ENCODE results near the gene EPB41L4B. TPM values are rescaled to one million over a fixed set of nuclear protein-coding genes. Genes with fewer than 3 reads are reported as not detected.

EPB41L4B gene
- polyA plus RNA-seq, 2 donors = 0.62 to 1.3 TPM

DNA sequence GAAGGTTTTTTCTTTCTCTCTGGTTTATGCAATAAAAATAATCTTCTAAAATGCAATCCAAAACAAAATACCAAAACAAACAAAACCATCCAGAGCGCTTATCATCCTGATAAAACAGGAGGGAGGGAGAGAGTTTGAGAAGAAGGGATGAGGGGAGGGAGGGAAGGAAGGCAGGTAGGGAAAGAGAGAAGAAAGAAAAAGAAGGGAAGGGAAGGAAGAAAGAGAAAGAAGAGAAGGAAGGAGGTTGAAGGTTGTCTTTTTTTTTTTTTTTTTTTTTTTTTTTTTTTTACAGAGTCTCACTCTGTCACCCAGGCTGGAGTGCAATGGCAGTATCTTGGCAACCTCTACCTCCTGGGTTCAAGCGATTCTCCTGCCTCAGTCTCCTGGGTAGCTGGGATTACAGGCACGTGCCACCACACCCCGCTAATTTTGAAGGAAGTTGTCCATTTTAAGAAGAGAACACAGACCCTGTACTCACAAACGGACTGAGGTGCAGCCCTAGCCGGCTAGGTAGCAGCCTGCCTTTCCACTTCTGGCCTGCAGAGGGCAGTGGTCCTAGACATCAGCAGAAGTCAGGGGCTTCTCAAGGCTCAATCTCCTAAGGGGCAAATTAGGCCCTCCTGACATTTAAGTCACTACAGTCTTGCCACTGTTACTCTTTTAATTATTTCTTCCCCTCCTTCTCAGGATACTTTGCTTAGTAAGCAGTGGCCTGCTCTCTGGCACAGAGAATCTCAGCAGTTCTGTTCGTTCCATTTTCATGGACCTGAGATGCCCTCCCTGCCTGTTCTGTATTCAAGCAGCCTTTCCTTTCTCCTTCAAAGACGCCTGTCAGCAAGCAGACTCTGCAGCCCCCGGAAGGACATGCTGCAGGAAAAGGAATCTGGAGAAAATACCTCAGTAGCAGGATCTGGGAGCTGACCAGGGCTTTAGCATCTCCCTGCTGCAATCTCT lies 76.4 kb downstream of the EPB41L4B start:
- WGBS, 2 donors = 27 to 29% methylated on average over 9 of the region's 9 CpGs
- H3K36me3 ChIP-seq (ENCODE audit: control insufficient read depth in 2 of 2, insufficient read depth in 2 of 2, low read length in 1 of 2) = no peaks in the 10 kb centered on the region
- H3K27ac ChIP-seq (ENCODE audit: low read depth in 2 of 2, low read length in 1 of 2) = no peak overlapping the region
- H3K9me3 ChIP-seq (ENCODE audit: control insufficient read depth in 2 of 2, insufficient read depth in 1 of 2, low read depth in 1 of 2, low read length in 1 of 2) = peaks cover 0 to 3% of the 10 kb centered on the region in 2 donors
- H3K4me3 ChIP-seq (ENCODE audit: low read depth in 1 of 2, low read length in 2 of 2) = no peak overlapping the region
- no peaks in the 10 kb centered on the region for H3K4me1 ChIP-seq (ENCODE audit: control insufficient read depth in 2 of 2, insufficient read depth in 2 of 2, low read length in 1 of 2)
- H3K27me3 ChIP-seq (ENCODE audit: control insufficient read depth in 1 of 2, insufficient read depth in 2 of 2, low read length in 2 of 2) = no peaks in the 10 kb centered on the region

DNA sequence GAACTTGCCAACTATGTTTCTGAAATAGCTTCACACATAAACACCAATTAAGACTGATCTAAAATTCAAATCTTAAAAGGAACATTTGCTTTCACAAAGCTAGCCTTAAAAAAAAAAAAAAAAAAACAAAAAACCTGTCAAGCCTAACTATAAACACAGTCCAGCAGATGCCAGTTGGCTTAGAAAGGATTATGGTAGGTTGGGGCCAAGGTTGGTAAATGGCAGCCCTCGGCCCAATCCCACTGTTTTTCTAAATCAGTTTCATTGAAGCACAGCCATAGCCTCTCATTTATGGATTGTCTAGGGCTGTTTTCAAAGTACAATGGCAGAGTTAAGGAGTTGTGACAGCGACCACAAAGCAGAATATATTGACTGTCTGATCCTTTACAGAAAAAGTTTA lies 78.1 kb downstream of the EPB41L4B start:
- Histone ChIP-seq H3K9me3 (ENCODE audit: control insufficient read depth in 2 of 2, insufficient read depth in 1 of 2, low read depth in 1 of 2, low read length in 1 of 2) (peaks cover 0 to 3% of the 10 kb centered on the region in 2 donors), H3K36me3 (ENCODE audit: control insufficient read depth in 2 of 2, insufficient read depth in 2 of 2, low read length in 1 of 2) (no peaks in the 10 kb centered on the region), H3K27me3 (ENCODE audit: control insufficient read depth in 1 of 2, insufficient read depth in 2 of 2, low read length in 2 of 2) (no peaks in the 10 kb centered on the region), H3K4me1 (ENCODE audit: control insufficient read depth in 2 of 2, insufficient read depth in 2 of 2, low read length in 1 of 2) (no peaks in the 10 kb centered on the region), H3K4me3 (ENCODE audit: low read depth in 1 of 2, low read length in 2 of 2) (no peak overlapping the region), H3K27ac (ENCODE audit: low read depth in 2 of 2, low read length in 1 of 2) (no peak overlapping the region)
- WGBS, 2 donors = 82 to 87% methylated on average over 2 of the region's 2 CpGs

DNA sequence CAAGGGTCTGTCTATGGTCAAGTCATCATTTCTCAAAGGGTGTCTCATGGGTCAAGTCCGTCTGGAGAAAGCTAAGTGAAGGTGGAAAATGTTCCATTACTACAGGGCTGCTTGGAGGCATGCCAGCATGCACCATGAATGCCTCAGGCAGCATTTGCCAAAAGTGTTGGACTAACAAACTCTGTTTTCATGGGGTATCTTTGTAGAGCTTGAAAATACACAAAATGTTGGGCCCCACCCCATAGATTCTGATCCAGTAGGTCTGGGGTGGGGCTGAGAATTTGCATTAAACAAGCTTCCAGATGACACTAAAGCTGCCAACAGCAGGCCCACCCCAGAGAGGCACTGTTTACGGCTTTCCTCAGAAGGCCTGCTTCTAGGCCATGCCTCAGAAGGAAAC lies 78.8 kb downstream of the EPB41L4B start:
- WGBS, 2 donors = 66 to 68% methylated on average over 2 of the region's 2 CpGs
- Histone ChIP-seq H3K9me3 (ENCODE audit: control insufficient read depth in 2 of 2, insufficient read depth in 1 of 2, low read depth in 1 of 2, low read length in 1 of 2) (peaks cover 0 to 3% of the 10 kb centered on the region in 2 donors), H3K4me1 (ENCODE audit: control insufficient read depth in 2 of 2, insufficient read depth in 2 of 2, low read length in 1 of 2) (no peaks in the 10 kb centered on the region), H3K36me3 (ENCODE audit: control insufficient read depth in 2 of 2, insufficient read depth in 2 of 2, low read length in 1 of 2) (no peaks in the 10 kb centered on the region), H3K4me3 (ENCODE audit: low read depth in 1 of 2, low read length in 2 of 2) (no peak overlapping the region), H3K27ac (ENCODE audit: low read depth in 2 of 2, low read length in 1 of 2) (no peak overlapping the region), H3K27me3 (ENCODE audit: control insufficient read depth in 1 of 2, insufficient read depth in 2 of 2, low read length in 2 of 2) (no peaks in the 10 kb centered on the region)

DNA sequence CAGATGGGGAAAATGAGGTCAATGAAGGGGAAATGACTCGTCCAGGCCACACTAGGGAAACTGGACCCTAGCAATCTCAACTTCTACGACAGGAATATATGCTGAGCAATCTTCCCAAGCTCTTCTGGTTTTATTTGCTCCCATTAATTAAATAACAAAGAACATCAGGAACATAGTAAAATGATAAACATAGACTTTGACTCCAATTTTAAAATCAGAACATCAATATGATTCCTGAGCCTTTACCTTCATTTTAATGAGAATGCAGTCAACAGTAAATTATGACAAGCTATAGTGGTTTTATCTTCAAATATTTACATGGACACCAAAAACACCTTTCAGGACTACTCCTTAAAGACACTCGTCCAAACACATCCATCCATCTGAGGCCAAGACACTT lies 79.7 kb downstream of the EPB41L4B start:
- no peaks in the 10 kb centered on the region for H3K4me1 ChIP-seq (ENCODE audit: control insufficient read depth in 2 of 2, insufficient read depth in 2 of 2, low read length in 1 of 2)
- H3K27ac ChIP-seq (ENCODE audit: low read depth in 2 of 2, low read length in 1 of 2) = no peak overlapping the region
- H3K9me3 ChIP-seq (ENCODE audit: control insufficient read depth in 2 of 2, insufficient read depth in 1 of 2, low read depth in 1 of 2, low read length in 1 of 2) = peaks cover 0 to 3% of the 10 kb centered on the region in 2 donors
- H3K27me3 ChIP-seq (ENCODE audit: control insufficient read depth in 1 of 2, insufficient read depth in 2 of 2, low read length in 2 of 2) = no peaks in the 10 kb centered on the region
- no peaks in the 10 kb centered on the region for H3K36me3 ChIP-seq (ENCODE audit: control insufficient read depth in 2 of 2, insufficient read depth in 2 of 2, low read length in 1 of 2)
- 79 to 86% methylated on average over 3 of the region's 3 CpGs for WGBS, 2 donors
- no peak overlapping the region for H3K4me3 ChIP-seq (ENCODE audit: low read depth in 1 of 2, low read length in 2 of 2)

DNA sequence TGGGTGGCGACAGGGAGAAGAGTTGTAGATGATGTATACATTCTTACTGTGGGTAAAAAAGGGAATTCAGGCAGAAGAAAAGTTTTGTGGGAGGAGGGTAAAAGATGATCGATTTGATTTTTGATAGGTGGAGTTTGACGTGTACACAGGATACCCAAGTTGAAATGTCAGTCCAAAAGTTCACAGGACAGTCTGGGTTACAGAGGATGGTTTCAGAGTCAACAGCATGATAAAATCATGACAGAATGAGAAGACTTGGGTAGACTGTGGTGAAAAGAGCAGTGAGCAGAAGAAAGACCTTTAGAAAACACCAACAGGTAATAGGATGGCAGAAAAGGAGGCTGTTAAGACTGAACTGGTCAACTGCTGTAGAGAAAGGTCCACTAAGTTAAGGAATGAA lies 81.6 kb downstream of the EPB41L4B start:
- H3K9me3 ChIP-seq (ENCODE audit: control insufficient read depth in 2 of 2, insufficient read depth in 1 of 2, low read depth in 1 of 2, low read length in 1 of 2) = peaks cover 0 to 3% of the 10 kb centered on the region in 2 donors
- no peaks in the 10 kb centered on the region for H3K4me1 ChIP-seq (ENCODE audit: control insufficient read depth in 2 of 2, insufficient read depth in 2 of 2, low read length in 1 of 2)
- H3K36me3 ChIP-seq (ENCODE audit: control insufficient read depth in 2 of 2, insufficient read depth in 2 of 2, low read length in 1 of 2) = no peaks in the 10 kb centered on the region
- H3K27ac ChIP-seq (ENCODE audit: low read depth in 2 of 2, low read length in 1 of 2) = no peak overlapping the region
- H3K27me3 ChIP-seq (ENCODE audit: control insufficient read depth in 1 of 2, insufficient read depth in 2 of 2, low read length in 2 of 2) = no peaks in the 10 kb centered on the region
- WGBS, 2 donors = 95 to 96% methylated on average over 3 of the region's 3 CpGs
- H3K4me3 ChIP-seq (ENCODE audit: low read depth in 1 of 2, low read length in 2 of 2) = no peak overlapping the region

DNA sequence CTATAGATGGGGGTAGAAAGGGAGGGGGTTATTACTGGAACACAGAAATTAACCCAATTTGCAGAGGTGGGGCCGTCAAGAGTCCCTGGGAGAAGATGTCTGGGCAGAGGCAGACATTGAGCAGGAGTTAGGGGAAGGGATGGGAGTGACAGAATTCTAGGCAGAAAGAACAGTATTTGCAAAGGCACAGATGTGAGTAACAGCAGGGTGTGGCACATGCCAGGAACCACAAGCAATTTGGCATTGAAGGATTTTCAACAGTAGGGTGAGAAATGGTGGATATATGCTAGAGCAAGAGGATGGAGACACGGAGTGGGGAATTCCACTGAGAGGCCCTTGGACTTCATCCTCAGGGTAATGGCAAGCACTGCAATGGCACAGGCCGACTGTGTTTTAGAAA lies 82.2 kb downstream of the EPB41L4B start:
- no peak overlapping the region for H3K4me3 ChIP-seq (ENCODE audit: low read depth in 1 of 2, low read length in 2 of 2)
- no peaks in the 10 kb centered on the region for H3K27me3 ChIP-seq (ENCODE audit: control insufficient read depth in 1 of 2, insufficient read depth in 2 of 2, low read length in 2 of 2)
- H3K9me3 ChIP-seq (ENCODE audit: control insufficient read depth in 2 of 2, insufficient read depth in 1 of 2, low read depth in 1 of 2, low read length in 1 of 2) = peaks cover 0 to 3% of the 10 kb centered on the region in 2 donors
- H3K36me3 ChIP-seq (ENCODE audit: control insufficient read depth in 2 of 2, insufficient read depth in 2 of 2, low read length in 1 of 2) = no peaks in the 10 kb centered on the region
- WGBS, 2 donors = 47 to 61% methylated on average over 3 of the region's 3 CpGs
- H3K27ac ChIP-seq (ENCODE audit: low read depth in 2 of 2, low read length in 1 of 2) = no peak overlapping the region
- H3K4me1 ChIP-seq (ENCODE audit: control insufficient read depth in 2 of 2, insufficient read depth in 2 of 2, low read length in 1 of 2) = no peaks in the 10 kb centered on the region

DNA sequence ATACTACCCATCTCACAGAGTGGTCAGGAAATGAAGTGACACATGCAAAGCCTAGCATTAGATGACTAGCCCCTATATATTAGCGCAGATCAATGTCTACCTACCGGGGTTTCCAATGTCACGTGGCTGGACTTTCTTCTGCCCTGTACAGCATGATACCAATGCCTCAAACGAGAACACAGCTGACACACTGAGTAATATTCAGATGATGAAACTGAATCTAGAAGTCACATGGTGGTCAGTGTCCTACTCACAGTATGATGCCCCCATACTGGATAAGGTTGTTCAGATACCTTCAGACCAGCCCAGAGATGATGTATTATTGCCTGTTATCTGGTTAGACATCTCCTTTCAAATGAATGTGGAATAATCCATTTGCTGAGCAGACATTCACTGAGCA lies 82.7 kb downstream of the EPB41L4B start:
- Histone ChIP-seq H3K27ac (ENCODE audit: low read depth in 2 of 2, low read length in 1 of 2) (no peak overlapping the region), H3K36me3 (ENCODE audit: control insufficient read depth in 2 of 2, insufficient read depth in 2 of 2, low read length in 1 of 2) (no peaks in the 10 kb centered on the region), H3K4me3 (ENCODE audit: low read depth in 1 of 2, low read length in 2 of 2) (no peak overlapping the region), H3K9me3 (ENCODE audit: control insufficient read depth in 2 of 2, insufficient read depth in 1 of 2, low read depth in 1 of 2, low read length in 1 of 2) (peaks cover 0 to 3% of the 10 kb centered on the region in 2 donors), H3K4me1 (ENCODE audit: control insufficient read depth in 2 of 2, insufficient read depth in 2 of 2, low read length in 1 of 2) (no peaks in the 10 kb centered on the region), H3K27me3 (ENCODE audit: control insufficient read depth in 1 of 2, insufficient read depth in 2 of 2, low read length in 2 of 2) (no peaks in the 10 kb centered on the region)
- 84 to 87% methylated on average over 4 of the region's 4 CpGs for WGBS, 2 donors

DNA sequence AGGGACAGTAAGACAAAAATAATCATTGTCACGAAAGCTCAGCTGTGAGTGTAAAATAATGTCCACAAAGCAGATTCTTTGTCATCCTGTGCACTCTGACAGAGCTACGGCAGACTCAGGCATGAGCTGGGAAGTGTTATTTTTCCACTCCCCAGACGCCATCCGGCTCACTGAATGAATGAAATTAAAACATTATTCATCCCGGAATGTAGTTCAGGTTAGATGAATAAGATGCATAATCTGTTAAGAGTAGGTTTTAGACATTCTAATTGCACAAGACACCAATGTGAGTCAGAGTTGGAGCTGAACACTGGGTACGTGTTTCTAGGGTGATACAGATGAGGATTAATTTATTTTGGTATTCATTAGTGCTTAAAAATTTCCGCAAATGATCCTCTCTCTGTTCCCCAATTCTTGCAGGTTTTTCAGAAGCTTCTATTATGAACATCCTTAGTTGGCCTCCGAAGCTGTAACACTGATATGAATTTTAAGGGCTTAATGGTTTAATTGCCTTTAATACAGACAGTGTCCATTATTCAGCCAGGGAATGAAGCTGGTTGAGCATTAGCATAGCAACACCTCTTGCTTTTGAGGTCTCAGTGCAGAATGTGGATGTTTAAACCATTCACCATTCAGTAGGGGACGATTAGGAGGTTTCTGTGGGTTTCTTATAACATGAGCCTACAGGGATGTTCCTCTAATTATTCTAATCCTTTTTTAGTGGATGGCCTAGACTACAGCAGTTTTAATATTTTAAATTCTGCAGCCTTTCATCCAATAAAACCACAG lies 88.2 kb downstream of the EPB41L4B start:
- Histone ChIP-seq H3K9me3 (ENCODE audit: control insufficient read depth in 2 of 2, insufficient read depth in 1 of 2, low read depth in 1 of 2, low read length in 1 of 2) (no peaks in the 10 kb centered on the region), H3K27me3 (ENCODE audit: control insufficient read depth in 1 of 2, insufficient read depth in 2 of 2, low read length in 2 of 2) (no peaks in the 10 kb centered on the region), H3K36me3 (ENCODE audit: control insufficient read depth in 2 of 2, insufficient read depth in 2 of 2, low read length in 1 of 2) (no peaks in the 10 kb centered on the region), H3K4me3 (ENCODE audit: low read depth in 1 of 2, low read length in 2 of 2) (no peak overlapping the region), H3K4me1 (ENCODE audit: control insufficient read depth in 2 of 2, insufficient read depth in 2 of 2, low read length in 1 of 2) (no peaks in the 10 kb centered on the region), H3K27ac (ENCODE audit: low read depth in 2 of 2, low read length in 1 of 2) (no peak overlapping the region)
- 46 to 51% methylated on average over 9 of the region's 9 CpGs for WGBS, 2 donors

DNA sequence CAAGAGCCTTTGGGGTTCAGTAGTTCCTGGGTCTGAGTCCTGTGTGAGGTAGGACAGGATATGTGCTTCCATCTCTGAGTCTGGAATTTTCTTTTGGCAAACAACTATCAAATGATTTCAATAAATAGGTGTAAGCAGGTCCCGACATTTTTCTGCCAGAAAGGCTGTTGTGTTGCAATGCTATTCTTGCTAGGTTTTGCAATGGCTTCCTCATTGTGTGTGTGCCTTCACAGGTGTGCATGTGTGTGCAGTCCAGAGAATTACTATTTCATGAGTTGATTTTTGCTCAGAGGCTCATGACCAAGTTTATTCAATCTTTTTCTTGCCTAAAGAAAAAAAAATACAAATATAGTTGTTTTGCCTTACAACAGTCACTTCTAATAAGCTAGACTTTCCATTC lies 89.3 kb downstream of the EPB41L4B start:
- Histone ChIP-seq H3K36me3 (ENCODE audit: control insufficient read depth in 2 of 2, insufficient read depth in 2 of 2, low read length in 1 of 2) (no peaks in the 10 kb centered on the region), H3K27me3 (ENCODE audit: control insufficient read depth in 1 of 2, insufficient read depth in 2 of 2, low read length in 2 of 2) (no peaks in the 10 kb centered on the region), H3K9me3 (ENCODE audit: control insufficient read depth in 2 of 2, insufficient read depth in 1 of 2, low read depth in 1 of 2, low read length in 1 of 2) (no peaks in the 10 kb centered on the region), H3K27ac (ENCODE audit: low read depth in 2 of 2, low read length in 1 of 2) (no peak overlapping the region), H3K4me1 (ENCODE audit: control insufficient read depth in 2 of 2, insufficient read depth in 2 of 2, low read length in 1 of 2) (no peaks in the 10 kb centered on the region), H3K4me3 (ENCODE audit: low read depth in 1 of 2, low read length in 2 of 2) (no peak overlapping the region)
- 33 to 54% methylated on average over 1 of the region's 1 CpG for WGBS, 2 donors
